Colonic mucosa (tissue), 4 donors: Measurements from ENCODE around the gene MEIS1. TPM values are rescaled to one million over a fixed set of nuclear protein-coding genes. Genes with fewer than 3 reads are reported as not detected.

Experiments used
- DNase-seq: peaks from one replicate; pipeline ENCODE4 v3.0.0-alpha.2; 2020
- H3K27ac ChIP-seq: fragments of 200-600 bp; one replicate; pipeline ENCODE4 v1.8.0; 2021
- H3K27me3 ChIP-seq: fragments of 200-600 bp; one replicate; pipeline ENCODE4 v1.8.0; 2021
- H3K36me3 ChIP-seq: fragments of 200-600 bp; one replicate; pipeline ENCODE4 v1.8.0; 2021
- H3K4me1 ChIP-seq: fragments of 200-600 bp; one replicate; pipeline ENCODE4 v1.8.0; 2021; ENCODE audit warnings: mild to moderate bottlenecking
- H3K4me3 ChIP-seq: fragments of 200-600 bp; one replicate; pipeline ENCODE4 v1.8.0; 2021
- H3K9ac ChIP-seq, 2 donors: one replicate each; pipeline ENCODE4 v1.7.0; 2013; ENCODE audit warnings: control low read depth in 2 of 2, low read depth in 2 of 2, low read length in 2 of 2
- H3K9me3 ChIP-seq: fragments of 200-600 bp; one replicate; pipeline ENCODE4 v1.8.0; 2021
- intact Hi-C: fragments of 100-400 bp; cut with DNase I; formaldehyde crosslinking; loops from one replicate; pipeline ENCODE4 v1.14.1; 2022
- total RNA-seq, 2 donors: library from RNA; stranded (reverse); fragmentation: NEBNext Ultra II Directional in 1 of 2; extraction: Animal tissue kit (Norgen Biotek cat#: 25700) in 1 of 2; gene quantifications; one replicate each; pipeline ENCODE4 v1.2.1, GENCODE V29; 2021
- TF ChIP-seq, protein P1 (sequence below): fragments of 200-600 bp; IDR thresholded peaks from one replicate; pipeline ENCODE4 v1.8.0; 2022; ENCODE audit warnings: antibody characterized with exemption, mild to moderate bottlenecking
- donor health status: healthy.
- donor health status: DM: no; HTN: no; CAD: no.
- donor health status: DM: no; HTN: no; CAD: no.

MEIS1 gene
- total RNA-seq, 2 donors from 2014 or later: 8.9 to 23.1 TPM

GRCh38 chr2:66509326-66509811 is 74.4 kb downstream of the MEIS1 start:
- no peak for DNase-seq
- TF ChIP-seq, protein P1, sequence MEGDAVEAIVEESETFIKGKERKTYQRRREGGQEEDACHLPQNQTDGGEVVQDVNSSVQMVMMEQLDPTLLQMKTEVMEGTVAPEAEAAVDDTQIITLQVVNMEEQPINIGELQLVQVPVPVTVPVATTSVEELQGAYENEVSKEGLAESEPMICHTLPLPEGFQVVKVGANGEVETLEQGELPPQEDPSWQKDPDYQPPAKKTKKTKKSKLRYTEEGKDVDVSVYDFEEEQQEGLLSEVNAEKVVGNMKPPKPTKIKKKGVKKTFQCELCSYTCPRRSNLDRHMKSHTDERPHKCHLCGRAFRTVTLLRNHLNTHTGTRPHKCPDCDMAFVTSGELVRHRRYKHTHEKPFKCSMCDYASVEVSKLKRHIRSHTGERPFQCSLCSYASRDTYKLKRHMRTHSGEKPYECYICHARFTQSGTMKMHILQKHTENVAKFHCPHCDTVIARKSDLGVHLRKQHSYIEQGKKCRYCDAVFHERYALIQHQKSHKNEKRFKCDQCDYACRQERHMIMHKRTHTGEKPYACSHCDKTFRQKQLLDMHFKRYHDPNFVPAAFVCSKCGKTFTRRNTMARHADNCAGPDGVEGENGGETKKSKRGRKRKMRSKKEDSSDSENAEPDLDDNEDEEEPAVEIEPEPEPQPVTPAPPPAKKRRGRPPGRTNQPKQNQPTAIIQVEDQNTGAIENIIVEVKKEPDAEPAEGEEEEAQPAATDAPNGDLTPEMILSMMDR: no peak
- H3K36me3 ChIP-seq: no peaks in the 10 kb centered on the region
- H3K4me1 ChIP-seq: no peaks in the 10 kb centered on the region
- no peaks in the 10 kb centered on the region for H3K9me3 ChIP-seq
- H3K9ac ChIP-seq: no peak overlapping the region
- intact Hi-C loops: no loop called here
- no peak overlapping the region for H3K27ac ChIP-seq
- no peak overlapping the region for H3K4me3 ChIP-seq
- no peaks in the 10 kb centered on the region for H3K27me3 ChIP-seq

GRCh38 chr2:66512626-66513025 is 77.7 kb downstream of the MEIS1 start:
- intact Hi-C loops: no loop called here
- TF ChIP-seq, protein P1: no peak
- H3K4me1 ChIP-seq: no peaks in the 10 kb centered on the region
- H3K27me3 ChIP-seq: no peaks in the 10 kb centered on the region
- DNase-seq: no peak
- H3K36me3 ChIP-seq: no peaks in the 10 kb centered on the region
- H3K9ac ChIP-seq: no peak overlapping the region
- no peaks in the 10 kb centered on the region for H3K9me3 ChIP-seq
- H3K4me3 ChIP-seq: no peak overlapping the region
- H3K27ac ChIP-seq: no peak overlapping the region

GRCh38 chr2:66515743-66516142 is 80.8 kb downstream of the MEIS1 start:
- no peak for DNase-seq
- no peaks in the 10 kb centered on the region for H3K27me3 ChIP-seq
- intact Hi-C loops: no loop called here
- TF ChIP-seq, protein P1: no peak
- no peak overlapping the region for H3K27ac ChIP-seq
- H3K9ac ChIP-seq: no peak overlapping the region
- no peaks in the 10 kb centered on the region for H3K36me3 ChIP-seq
- no peaks in the 10 kb centered on the region for H3K4me1 ChIP-seq
- no peaks in the 10 kb centered on the region for H3K9me3 ChIP-seq
- H3K4me3 ChIP-seq: no peak overlapping the region

DNA sequence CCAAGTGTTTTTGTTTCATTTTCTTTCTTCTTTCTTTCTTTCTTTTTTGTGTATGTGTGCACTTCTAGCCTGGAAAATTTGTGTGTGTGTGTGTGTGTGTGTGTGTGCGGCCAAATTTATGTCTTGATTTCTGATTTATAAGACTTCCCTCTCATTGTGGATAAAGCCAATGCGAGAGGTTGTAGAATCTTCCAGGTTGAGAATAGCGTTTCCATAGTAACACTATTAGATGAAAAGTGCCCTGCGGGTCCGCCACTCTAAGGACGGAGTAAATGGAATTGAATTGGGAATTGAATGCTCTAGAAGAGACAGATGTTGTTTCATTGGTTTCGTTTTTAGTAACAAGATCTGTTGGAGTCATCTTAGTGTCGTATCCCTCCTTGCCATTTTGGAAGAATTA is 81.6 kb downstream of the MEIS1 start:
- H3K36me3 ChIP-seq: no peaks in the 10 kb centered on the region
- H3K4me1 ChIP-seq: no peaks in the 10 kb centered on the region
- no peaks in the 10 kb centered on the region for H3K9me3 ChIP-seq
- TF ChIP-seq, protein P1: no peak
- H3K27me3 ChIP-seq: no peaks in the 10 kb centered on the region
- no peak overlapping the region for H3K27ac ChIP-seq
- H3K9ac ChIP-seq: no peak overlapping the region
- DNase-seq: no peak
- H3K4me3 ChIP-seq: no peak overlapping the region
- intact Hi-C loops: no loop called here

GRCh38 chr2:66517772-66518171 is 82.8 kb downstream of the MEIS1 start:
- H3K4me3 ChIP-seq: no peak overlapping the region
- TF ChIP-seq, protein P1: no peak
- no peaks in the 10 kb centered on the region for H3K27me3 ChIP-seq
- no peak for DNase-seq
- no peak overlapping the region for H3K27ac ChIP-seq
- H3K9me3 ChIP-seq: no peaks in the 10 kb centered on the region
- no peak overlapping the region for H3K9ac ChIP-seq
- intact Hi-C loops: no loop called here
- H3K36me3 ChIP-seq: no peaks in the 10 kb centered on the region
- no peaks in the 10 kb centered on the region for H3K4me1 ChIP-seq
